Measurements from ENCODE around the gene EIF4G3.

DNA sequence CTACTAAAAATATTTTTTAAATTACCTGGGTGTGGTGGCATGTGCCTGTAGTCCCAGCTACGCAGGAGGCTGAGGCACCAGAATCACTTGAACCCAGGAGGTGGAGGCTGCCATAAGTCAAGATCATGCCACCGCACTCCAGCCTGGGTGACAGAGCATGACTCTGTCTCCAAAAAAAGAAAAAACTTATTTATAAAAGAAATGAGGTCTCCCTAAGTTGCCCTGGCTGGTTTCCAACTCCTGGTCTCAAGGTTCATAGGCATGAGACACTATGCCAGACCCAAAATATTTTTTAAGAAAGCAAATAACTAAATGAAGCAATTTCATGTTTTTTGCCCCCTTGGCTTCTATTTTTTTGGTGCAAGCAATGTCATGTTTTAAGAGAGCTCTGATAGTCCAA, 32.9 kb downstream of the EIF4G3 start:
- TF ChIP-seq CTCF (conservative IDR thresholded peaks at IDR 0.05; ENCODE audit: low read depth, low read length) (no peak), EZH2 (IDR thresholded peaks at IDR 0.05; ENCODE audit: borderline replicate concordance, low read depth, low read length, poor library complexity, severe bottlenecking) (no peak)

Data from A673 (cell line).